ENCODE measurements around the gene TFCP2L1. TPM values are rescaled to one million over a fixed set of nuclear protein-coding genes. Genes with fewer than 3 reads are reported as not detected.

The TFCP2L1 gene
- polyA plus RNA-seq, 1 donor: 0.45 TPM

- WGBS (ENCODE audit: insufficient coverage, low lambda C conversion rate): no CpG with 5 or more reads among the region's 6 CpGs
- Histone ChIP-seq H3K36me3 (ENCODE audit: control insufficient read depth, insufficient read depth, low read length) (no peaks in the 10 kb centered on the region), H3K27ac (ENCODE audit: low read length) (no peak overlapping the region), H3K4me3 (ENCODE audit: low read length) (no peak overlapping the region), H3K4me1 (ENCODE audit: control insufficient read depth, insufficient read depth, low read length) (no peaks in the 10 kb centered on the region), H3K27me3 (ENCODE audit: control insufficient read depth, insufficient read depth, low read length) (no peaks in the 10 kb centered on the region), H3K9me3 (ENCODE audit: control insufficient read depth, low read depth, low read length) (no peaks in the 10 kb centered on the region)
- DNase-seq: no peak
Observed at GRCh38 chr2:121187982-121188411, 97.0 kb downstream of the TFCP2L1 start.

GRCh38 chr2:121187351-121187981, 97.5 kb downstream of the TFCP2L1 start:
- H3K4me1 ChIP-seq (ENCODE audit: control insufficient read depth, insufficient read depth, low read length): no peaks in the 10 kb centered on the region
- no peak overlapping the region for H3K27ac ChIP-seq (ENCODE audit: low read length)
- H3K9me3 ChIP-seq (ENCODE audit: control insufficient read depth, low read depth, low read length): no peaks in the 10 kb centered on the region
- no CpG with 5 or more reads among the region's 19 CpGs for WGBS (ENCODE audit: insufficient coverage, low lambda C conversion rate)
- no peak overlapping the region for H3K4me3 ChIP-seq (ENCODE audit: low read length)
- no peaks in the 10 kb centered on the region for H3K36me3 ChIP-seq (ENCODE audit: control insufficient read depth, insufficient read depth, low read length)
- no peaks in the 10 kb centered on the region for H3K27me3 ChIP-seq (ENCODE audit: control insufficient read depth, insufficient read depth, low read length)
- no peak for DNase-seq

- Histone ChIP-seq H3K4me3 (ENCODE audit: low read length) (no peak overlapping the region), H3K36me3 (ENCODE audit: control insufficient read depth, insufficient read depth, low read length) (no peaks in the 10 kb centered on the region), H3K27me3 (ENCODE audit: control insufficient read depth, insufficient read depth, low read length) (no peaks in the 10 kb centered on the region), H3K27ac (ENCODE audit: low read length) (no peak overlapping the region), H3K4me1 (ENCODE audit: control insufficient read depth, insufficient read depth, low read length) (no peaks in the 10 kb centered on the region), H3K9me3 (ENCODE audit: control insufficient read depth, low read depth, low read length) (no peaks in the 10 kb centered on the region)
- WGBS (ENCODE audit: insufficient coverage, low lambda C conversion rate): no CpG with 5 or more reads among the region's 9 CpGs
- DNase-seq: no peak
Observed at GRCh38 chr2:121186261-121186660, 98.7 kb downstream of the TFCP2L1 start.

- WGBS (ENCODE audit: insufficient coverage, low lambda C conversion rate): no CpG with 5 or more reads among the region's 5 CpGs
- no peaks in the 10 kb centered on the region for H3K36me3 ChIP-seq (ENCODE audit: control insufficient read depth, insufficient read depth, low read length)
- no peak overlapping the region for H3K4me3 ChIP-seq (ENCODE audit: low read length)
- no peaks in the 10 kb centered on the region for H3K9me3 ChIP-seq (ENCODE audit: control insufficient read depth, low read depth, low read length)
- H3K27me3 ChIP-seq (ENCODE audit: control insufficient read depth, insufficient read depth, low read length): no peaks in the 10 kb centered on the region
- H3K4me1 ChIP-seq (ENCODE audit: control insufficient read depth, insufficient read depth, low read length): no peaks in the 10 kb centered on the region
- DNase-seq: no peak
- H3K27ac ChIP-seq (ENCODE audit: low read length): no peak overlapping the region
Observed at GRCh38 chr2:121185571-121186074, 99.4 kb downstream of the TFCP2L1 start.

- Histone ChIP-seq H3K27me3 (ENCODE audit: control insufficient read depth, insufficient read depth, low read length) (no peaks in the 10 kb centered on the region), H3K36me3 (ENCODE audit: control insufficient read depth, insufficient read depth, low read length) (no peaks in the 10 kb centered on the region), H3K27ac (ENCODE audit: low read length) (no peak overlapping the region), H3K4me1 (ENCODE audit: control insufficient read depth, insufficient read depth, low read length) (no peaks in the 10 kb centered on the region), H3K4me3 (ENCODE audit: low read length) (no peak overlapping the region), H3K9me3 (ENCODE audit: control insufficient read depth, low read depth, low read length) (no peaks in the 10 kb centered on the region)
- no CpG with 5 or more reads among the region's 10 CpGs for WGBS (ENCODE audit: insufficient coverage, low lambda C conversion rate)
- no peak for DNase-seq
Observed at GRCh38 chr2:121185111-121185510, 99.9 kb downstream of the TFCP2L1 start.

GRCh38 chr2:121184248-121184862, 100.6 kb downstream of the TFCP2L1 start:
- Histone ChIP-seq H3K4me3 (ENCODE audit: low read length) (no peak overlapping the region), H3K27me3 (ENCODE audit: control insufficient read depth, insufficient read depth, low read length) (no peaks in the 10 kb centered on the region), H3K36me3 (ENCODE audit: control insufficient read depth, insufficient read depth, low read length) (no peaks in the 10 kb centered on the region), H3K9me3 (ENCODE audit: control insufficient read depth, low read depth, low read length) (no peaks in the 10 kb centered on the region), H3K4me1 (ENCODE audit: control insufficient read depth, insufficient read depth, low read length) (no peaks in the 10 kb centered on the region), H3K27ac (ENCODE audit: low read length) (no peak overlapping the region)
- no peak for DNase-seq
- no CpG with 5 or more reads among the region's 7 CpGs for WGBS (ENCODE audit: insufficient coverage, low lambda C conversion rate)

- Histone ChIP-seq H3K27me3 (ENCODE audit: control insufficient read depth, insufficient read depth, low read length) (peaks cover 2% of the 10 kb centered on the region), H3K4me3 (ENCODE audit: low read length) (no peak overlapping the region), H3K9me3 (ENCODE audit: control insufficient read depth, low read depth, low read length) (no peaks in the 10 kb centered on the region), H3K27ac (ENCODE audit: low read length) (no peak overlapping the region), H3K36me3 (ENCODE audit: control insufficient read depth, insufficient read depth, low read length) (no peaks in the 10 kb centered on the region), H3K4me1 (ENCODE audit: control insufficient read depth, insufficient read depth, low read length) (no peaks in the 10 kb centered on the region)
- no peak for DNase-seq
- WGBS (ENCODE audit: insufficient coverage, low lambda C conversion rate): no CpG with 5 or more reads among the region's 4 CpGs
Observed at GRCh38 chr2:121182520-121182919, 102.5 kb downstream of the TFCP2L1 start.

GRCh38 chr2:121179467-121179866, 105.5 kb downstream of the TFCP2L1 start:
- no peaks in the 10 kb centered on the region for H3K36me3 ChIP-seq (ENCODE audit: control insufficient read depth, insufficient read depth, low read length)
- no peak overlapping the region for H3K27ac ChIP-seq (ENCODE audit: low read length)
- no peak overlapping the region for H3K4me3 ChIP-seq (ENCODE audit: low read length)
- H3K27me3 ChIP-seq (ENCODE audit: control insufficient read depth, insufficient read depth, low read length): peaks cover 2% of the 10 kb centered on the region
- 93% methylated on average over 4 of the region's 10 CpGs for WGBS (ENCODE audit: insufficient coverage, low lambda C conversion rate)
- no peak for DNase-seq
- H3K9me3 ChIP-seq (ENCODE audit: control insufficient read depth, low read depth, low read length): no peaks in the 10 kb centered on the region
- H3K4me1 ChIP-seq (ENCODE audit: control insufficient read depth, insufficient read depth, low read length): no peaks in the 10 kb centered on the region

- DNase-seq: no peak
- no CpG with 5 or more reads among the region's 11 CpGs for WGBS (ENCODE audit: insufficient coverage, low lambda C conversion rate)
Observed at GRCh38 chr2:121178730-121179129, 106.3 kb downstream of the TFCP2L1 start.

GRCh38 chr2:121177896-121178295, 107.1 kb downstream of the TFCP2L1 start:
- Histone ChIP-seq H3K9me3 (ENCODE audit: control insufficient read depth, low read depth, low read length) (no peaks in the 10 kb centered on the region), H3K4me3 (ENCODE audit: low read length) (no peak overlapping the region), H3K4me1 (ENCODE audit: control insufficient read depth, insufficient read depth, low read length) (no peaks in the 10 kb centered on the region), H3K36me3 (ENCODE audit: control insufficient read depth, insufficient read depth, low read length) (no peaks in the 10 kb centered on the region), H3K27me3 (ENCODE audit: control insufficient read depth, insufficient read depth, low read length) (peaks cover 2% of the 10 kb centered on the region), H3K27ac (ENCODE audit: low read length) (no peak overlapping the region)
- no CpG with 5 or more reads among the region's 1 CpG for WGBS (ENCODE audit: insufficient coverage, low lambda C conversion rate)
- DNase-seq: no peak

More at GRCh38 chr2:121178730-121179129, 106.3 kb downstream of the TFCP2L1 start:
- no peak overlapping the region for H3K27ac ChIP-seq (ENCODE audit: low read length)
- H3K27me3 ChIP-seq (ENCODE audit: control insufficient read depth, insufficient read depth, low read length): peaks cover 2% of the 10 kb centered on the region
- no peaks in the 10 kb centered on the region for H3K36me3 ChIP-seq (ENCODE audit: control insufficient read depth, insufficient read depth, low read length)
- no peaks in the 10 kb centered on the region for H3K9me3 ChIP-seq (ENCODE audit: control insufficient read depth, low read depth, low read length)
- no peak overlapping the region for H3K4me3 ChIP-seq (ENCODE audit: low read length)
- no peaks in the 10 kb centered on the region for H3K4me1 ChIP-seq (ENCODE audit: control insufficient read depth, insufficient read depth, low read length)

GRCh38 chr2:121175326-121175725, 109.7 kb downstream of the TFCP2L1 start:
- no peaks in the 10 kb centered on the region for H3K9me3 ChIP-seq (ENCODE audit: control insufficient read depth, low read depth, low read length)
- peaks cover 6% of the 10 kb centered on the region for H3K27me3 ChIP-seq (ENCODE audit: control insufficient read depth, insufficient read depth, low read length)
- WGBS (ENCODE audit: insufficient coverage, low lambda C conversion rate): no CpG with 5 or more reads among the region's 10 CpGs
- no peak for DNase-seq
- no peaks in the 10 kb centered on the region for H3K36me3 ChIP-seq (ENCODE audit: control insufficient read depth, insufficient read depth, low read length)
- no peak overlapping the region for H3K4me3 ChIP-seq (ENCODE audit: low read length)
- no peak overlapping the region for H3K27ac ChIP-seq (ENCODE audit: low read length)
- H3K4me1 ChIP-seq (ENCODE audit: control insufficient read depth, insufficient read depth, low read length): no peaks in the 10 kb centered on the region
